ENCODE measurements around the gene LCMT2.

GRCh38 chr15:43330780-43331087, 361 bp upstream of the LCMT2 start:
- TF ChIP-seq CTCF (IDR thresholded peaks at IDR 0.05; ENCODE audit: insufficient read depth, low read length) (no peak), REST (IDR thresholded peaks at IDR 0.05; ENCODE audit: insufficient replicate concordance, low read depth) (no peak), POLR2AphosphoS5 (IDR thresholded peaks at IDR 0.05; ENCODE audit: low read depth) (no peak), GABPA (IDR thresholded peaks at IDR 0.05; ENCODE audit: low read depth) (no peak)
